Central memory CD8-positive, alpha-beta T cell (primary cell): ENCODE measurements around the gene TUBGCP6.
A peak's percentile ranks its signal among the peaks of the same experiment; 100 is the strongest.

Experiments
- ATAC-seq: fragments of 150-1000 bp; cut with Tn5 transposase; replicated peaks from 2 replicates; pipeline ENCODE4 v1.10.0; 2022; ENCODE audit warnings: mild to moderate bottlenecking, moderate FRiP score, moderate number of reproducible peaks; ENCODE audit not compliant: poor library complexity, severe bottlenecking; ENCODE audit errors: extremely low read depth
- DNase-seq, 2 donors: peaks; one replicate each; pipeline ENCODE4 v3.0.0; 2021; ENCODE audit warnings: low spot score in 2 of 2
- H3K27ac Mint-ChIP-seq: one replicate; pipeline ENCODE4 v1.8.0; 2022; ENCODE audit warnings: low read depth, mild to moderate bottlenecking, moderate library complexity, mixed read lengths
- H3K27me3 Mint-ChIP-seq: one replicate; pipeline ENCODE4 v1.8.0; 2022; ENCODE audit warnings: mixed read lengths
- H3K36me3 Mint-ChIP-seq: one replicate; pipeline ENCODE4 v1.8.0; 2022; ENCODE audit warnings: mild to moderate bottlenecking, moderate library complexity, mixed read lengths; ENCODE audit not compliant: insufficient read depth
- H3K4me1 Mint-ChIP-seq: one replicate; pipeline ENCODE4 v1.8.0; 2022; ENCODE audit warnings: mixed read lengths
- H3K4me3 Mint-ChIP-seq: one replicate; pipeline ENCODE4 v1.8.0; 2022; ENCODE audit warnings: mild to moderate bottlenecking, moderate library complexity, mixed read lengths
- H3K9me3 Mint-ChIP-seq: one replicate; pipeline ENCODE4 v1.8.0; 2022; ENCODE audit warnings: mixed read lengths

Gene TUBGCP6

GRCh38 chr22:50193621-50194020, 51.2 kb downstream of the TUBGCP6 start:
- no peaks in the 10 kb centered on the region for H3K9me3 Mint-ChIP-seq
- H3K36me3 Mint-ChIP-seq: peaks cover 36% of the 10 kb centered on the region
- DNase-seq: no peak
- no peaks in the 10 kb centered on the region for H3K27me3 Mint-ChIP-seq
- no peak overlapping the region for H3K27ac Mint-ChIP-seq
- ATAC-seq: no peak
- no peak overlapping the region for H3K4me3 Mint-ChIP-seq
- H3K4me1 Mint-ChIP-seq: peaks cover 30% of the 10 kb centered on the region

DNA sequence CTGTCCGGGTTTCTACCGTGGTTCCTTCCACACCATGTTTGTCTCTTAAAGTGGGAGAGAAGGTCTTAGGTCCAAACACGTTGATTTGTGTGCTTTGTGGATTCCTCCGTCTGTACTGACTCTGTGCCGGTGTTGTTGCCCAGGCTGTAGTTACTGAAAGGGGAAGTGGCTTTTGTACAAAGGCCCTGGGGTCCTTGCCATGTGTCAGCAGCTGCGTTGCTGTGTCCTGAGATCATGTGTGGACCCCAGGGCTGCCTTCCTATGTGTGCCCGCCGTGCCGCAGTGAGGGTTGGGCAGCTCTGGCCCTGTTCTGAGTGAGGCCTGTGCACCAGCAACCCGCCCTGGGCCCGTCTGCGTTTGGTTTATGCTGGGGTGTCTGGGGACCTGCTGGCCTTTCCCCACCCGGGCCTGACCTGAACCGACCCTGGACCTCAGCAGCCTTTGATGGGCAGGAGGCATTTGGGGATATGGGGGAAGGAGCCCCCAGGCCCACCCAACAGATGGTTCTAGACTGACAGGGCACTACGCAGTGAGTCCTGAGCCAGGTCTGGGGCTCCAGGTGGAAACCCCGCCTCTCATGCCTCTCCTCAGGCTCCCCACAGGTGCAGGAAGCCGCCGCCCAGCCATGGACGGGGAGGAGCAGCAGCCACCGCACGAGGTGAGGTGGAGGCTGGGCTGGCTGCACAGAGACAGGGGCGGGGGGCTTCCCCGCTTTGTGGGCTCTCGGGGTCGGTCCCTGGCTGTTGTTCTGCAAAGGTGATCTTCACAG, 52.2 kb downstream of the TUBGCP6 start:
- H3K4me1 Mint-ChIP-seq: peaks cover 32% of the 10 kb centered on the region
- H3K4me3 Mint-ChIP-seq: peak overlapping the region; percentile 89
- no peak for DNase-seq
- H3K27ac Mint-ChIP-seq: peak overlapping the region; percentile 97
- peaks cover 36% of the 10 kb centered on the region for H3K36me3 Mint-ChIP-seq
- no peaks in the 10 kb centered on the region for H3K9me3 Mint-ChIP-seq
- no peak for ATAC-seq
- no peaks in the 10 kb centered on the region for H3K27me3 Mint-ChIP-seq

GRCh38 chr22:50190941-50191741, 53.7 kb downstream of the TUBGCP6 start:
- Mint-ChIP-seq H3K27ac (peak overlapping the region; percentile 97), H3K9me3 (no peaks in the 10 kb centered on the region), H3K4me1 (peaks cover 43% of the 10 kb centered on the region), H3K36me3 (peaks cover 37% of the 10 kb centered on the region), H3K27me3 (no peaks in the 10 kb centered on the region), H3K4me3 (peak overlapping the region; percentile 89)
- ATAC-seq (peak; percentile 79), DNase-seq (peak; percentile 63 to 82)

DNA sequence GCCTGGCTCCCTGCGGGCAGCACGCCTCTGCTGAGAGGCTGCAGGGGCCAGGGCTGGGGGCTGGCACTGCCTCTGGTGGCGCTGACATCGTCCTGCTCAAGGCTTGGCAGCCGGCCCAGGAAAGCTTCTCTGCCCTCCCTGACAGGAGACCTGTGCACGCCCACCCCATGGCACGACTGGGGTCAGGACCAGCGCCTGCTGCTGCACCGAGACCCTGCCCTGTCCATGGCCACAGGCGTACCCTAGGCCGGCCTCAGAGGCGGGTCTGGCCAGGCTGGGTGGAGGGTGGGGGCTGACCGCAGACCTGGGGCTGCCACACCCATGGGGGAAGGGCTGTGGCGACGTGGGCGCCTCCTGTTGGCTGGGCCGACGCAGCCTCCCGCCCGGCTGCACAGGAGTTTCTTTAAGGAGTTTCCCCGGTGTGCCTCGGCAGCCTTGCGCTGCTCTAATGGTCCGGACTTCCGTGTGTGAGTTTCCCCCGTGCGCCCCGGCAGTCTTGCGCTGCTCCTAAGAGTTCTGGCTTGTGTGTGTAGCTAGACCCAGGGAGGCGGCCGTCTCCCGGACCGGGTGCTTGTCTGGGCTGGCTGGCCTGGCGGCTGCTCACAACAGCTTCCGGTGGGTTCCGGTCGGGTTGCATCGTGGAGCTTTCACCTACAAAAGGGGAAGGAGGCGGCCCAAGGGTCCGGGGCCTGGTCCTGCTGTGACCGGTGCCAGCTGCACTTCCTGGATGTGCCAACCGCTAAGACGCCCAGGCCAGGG, 54.5 kb downstream of the TUBGCP6 start:
- peak; percentile 70 to 80 for DNase-seq
- peak; percentile 38 for ATAC-seq
- peaks cover 36% of the 10 kb centered on the region for H3K36me3 Mint-ChIP-seq
- peaks cover 43% of the 10 kb centered on the region for H3K4me1 Mint-ChIP-seq
- peak overlapping the region; percentile 97 for H3K27ac Mint-ChIP-seq
- no peaks in the 10 kb centered on the region for H3K9me3 Mint-ChIP-seq
- peak overlapping the region; percentile 89 for H3K4me3 Mint-ChIP-seq
- no peaks in the 10 kb centered on the region for H3K27me3 Mint-ChIP-seq

DNA sequence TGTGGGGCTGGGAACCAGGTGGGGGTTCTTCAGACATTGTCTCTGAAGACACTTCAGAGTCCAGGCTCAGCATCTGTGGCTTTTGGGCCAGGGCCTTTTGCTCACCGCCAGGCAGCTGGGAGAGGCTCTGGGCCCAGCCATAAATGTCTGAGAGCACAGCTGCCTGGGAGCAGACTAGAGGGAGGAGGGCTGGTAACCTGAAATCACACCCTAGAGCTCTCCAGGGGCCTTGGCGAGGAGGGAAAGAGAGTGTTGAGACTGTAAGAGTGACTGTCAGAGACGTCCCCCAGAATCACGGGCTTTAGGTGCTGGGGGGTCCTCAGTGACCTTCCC, 55.0 kb downstream of the TUBGCP6 start:
- Mint-ChIP-seq H3K27ac (peak overlapping the region; percentile 97), H3K4me1 (peaks cover 44% of the 10 kb centered on the region), H3K27me3 (no peaks in the 10 kb centered on the region), H3K36me3 (peaks cover 35% of the 10 kb centered on the region), H3K9me3 (no peaks in the 10 kb centered on the region), H3K4me3 (peak overlapping the region; percentile 89)
- DNase-seq: no peak
- ATAC-seq: no peak

DNA sequence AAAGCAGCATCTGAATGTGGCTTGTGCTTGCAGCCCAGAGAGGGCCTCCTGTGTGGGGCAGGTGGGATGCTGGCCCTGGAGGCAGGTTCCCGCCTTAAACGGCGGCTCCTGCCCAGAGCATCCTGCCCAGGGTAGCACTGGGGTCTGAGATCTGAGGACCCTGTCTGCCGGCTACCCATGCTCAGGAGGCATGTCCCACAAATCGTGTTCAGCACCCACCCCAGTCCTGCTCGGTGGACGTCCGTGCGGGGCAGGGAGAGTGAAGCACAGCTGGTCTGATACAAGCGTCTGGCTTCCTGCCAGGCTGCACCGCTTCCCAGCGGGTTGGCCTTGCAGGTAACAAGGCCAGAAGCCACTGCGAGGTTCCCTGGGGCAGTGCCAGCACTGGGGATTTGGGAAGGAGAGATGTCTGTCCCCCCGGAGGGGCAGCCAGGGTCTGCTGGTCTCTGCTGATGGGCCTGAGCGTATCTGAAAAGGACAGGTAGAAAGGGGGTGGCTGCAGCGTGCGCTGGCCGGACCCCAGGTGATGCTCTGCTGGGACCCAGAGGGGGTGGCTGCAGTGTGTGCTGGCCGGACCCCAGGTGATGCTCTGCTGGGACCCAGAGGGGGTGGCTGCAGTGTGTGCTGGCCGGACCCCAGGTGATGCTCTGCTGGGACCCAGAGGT, 55.5 kb downstream of the TUBGCP6 start:
- ATAC-seq: no peak
- H3K4me1 Mint-ChIP-seq: peaks cover 48% of the 10 kb centered on the region
- H3K36me3 Mint-ChIP-seq: peaks cover 35% of the 10 kb centered on the region

DNA sequence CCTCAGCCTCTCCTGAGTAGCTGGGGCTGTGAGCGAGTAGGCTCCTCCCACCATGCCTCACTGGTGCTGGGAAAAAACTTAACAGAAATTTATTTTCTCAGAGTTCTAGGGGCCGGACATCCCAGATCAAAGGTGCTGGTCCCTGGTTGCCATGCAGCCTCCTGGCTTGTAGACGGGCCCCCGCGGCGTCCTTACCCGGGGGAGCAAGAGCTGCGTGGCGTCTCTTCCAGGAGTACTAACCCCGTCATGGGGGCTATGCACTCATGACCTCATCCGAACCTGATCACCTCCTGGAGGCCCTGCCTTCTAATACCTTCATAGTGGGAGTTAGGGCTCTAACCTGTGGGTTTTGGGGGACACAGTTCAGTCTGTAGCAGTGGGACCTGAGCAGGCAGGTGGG, 56.5 kb downstream of the TUBGCP6 start:
- Mint-ChIP-seq H3K36me3 (peaks cover 35% of the 10 kb centered on the region), H3K4me1 (peaks cover 48% of the 10 kb centered on the region), H3K4me3 (no peak overlapping the region), H3K27ac (no peak overlapping the region), H3K27me3 (no peaks in the 10 kb centered on the region), H3K9me3 (no peaks in the 10 kb centered on the region)
- ATAC-seq: no peak
- DNase-seq: no peak

More for the DNA sequence above, 55.5 kb downstream of the TUBGCP6 start:
- Mint-ChIP-seq H3K27ac (peak overlapping the region; percentile 97), H3K27me3 (no peaks in the 10 kb centered on the region), H3K9me3 (no peaks in the 10 kb centered on the region), H3K4me3 (peak overlapping the region; percentile 89)
- DNase-seq: no peak

- H3K27ac Mint-ChIP-seq: peak overlapping the region; percentile 96
- H3K4me1 Mint-ChIP-seq: peaks cover 39% of the 10 kb centered on the region
- no peaks in the 10 kb centered on the region for H3K9me3 Mint-ChIP-seq
- ATAC-seq (no peak), DNase-seq (no peak)
- no peaks in the 10 kb centered on the region for H3K27me3 Mint-ChIP-seq
- peaks cover 28% of the 10 kb centered on the region for H3K36me3 Mint-ChIP-seq
- H3K4me3 Mint-ChIP-seq: peak overlapping the region; percentile 93
Measured at GRCh38 chr22:50186761-50187523, 57.9 kb downstream of the TUBGCP6 start.

DNA sequence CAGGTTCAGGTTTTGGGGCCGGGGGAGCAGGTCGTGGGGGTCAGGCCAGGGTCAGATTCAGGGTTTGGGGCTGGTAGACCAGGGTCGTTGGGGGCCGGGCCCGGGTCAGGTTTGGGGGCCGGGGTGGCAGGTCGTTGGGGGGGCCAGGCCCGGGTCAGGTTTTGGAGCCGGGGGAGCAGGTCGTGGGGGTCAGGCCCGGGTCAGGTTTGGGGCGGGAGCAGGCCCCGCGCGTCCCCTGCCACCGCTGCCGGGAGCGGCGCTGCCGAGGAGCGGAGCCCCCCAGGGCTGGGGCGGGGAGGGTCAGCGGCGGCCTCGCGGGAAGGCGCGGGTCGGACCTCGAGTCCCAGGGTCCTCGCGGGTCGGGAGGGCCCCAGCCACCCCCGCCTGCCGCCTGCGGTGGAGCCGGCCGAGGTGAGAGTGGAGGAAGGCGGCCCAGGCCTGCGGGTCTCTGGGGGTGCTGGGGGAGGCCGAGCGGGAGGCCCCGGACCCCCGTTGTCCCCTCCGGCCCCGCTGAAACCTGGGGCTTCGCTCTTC, 58.6 kb downstream of the TUBGCP6 start:
- Mint-ChIP-seq H3K4me1 (peaks cover 32% of the 10 kb centered on the region), H3K27me3 (no peaks in the 10 kb centered on the region), H3K27ac (peak overlapping the region; percentile 96), H3K9me3 (no peaks in the 10 kb centered on the region), H3K4me3 (peak overlapping the region; percentile 93), H3K36me3 (peaks cover 23% of the 10 kb centered on the region)
- ATAC-seq (no peak), DNase-seq (no peak)

DNA sequence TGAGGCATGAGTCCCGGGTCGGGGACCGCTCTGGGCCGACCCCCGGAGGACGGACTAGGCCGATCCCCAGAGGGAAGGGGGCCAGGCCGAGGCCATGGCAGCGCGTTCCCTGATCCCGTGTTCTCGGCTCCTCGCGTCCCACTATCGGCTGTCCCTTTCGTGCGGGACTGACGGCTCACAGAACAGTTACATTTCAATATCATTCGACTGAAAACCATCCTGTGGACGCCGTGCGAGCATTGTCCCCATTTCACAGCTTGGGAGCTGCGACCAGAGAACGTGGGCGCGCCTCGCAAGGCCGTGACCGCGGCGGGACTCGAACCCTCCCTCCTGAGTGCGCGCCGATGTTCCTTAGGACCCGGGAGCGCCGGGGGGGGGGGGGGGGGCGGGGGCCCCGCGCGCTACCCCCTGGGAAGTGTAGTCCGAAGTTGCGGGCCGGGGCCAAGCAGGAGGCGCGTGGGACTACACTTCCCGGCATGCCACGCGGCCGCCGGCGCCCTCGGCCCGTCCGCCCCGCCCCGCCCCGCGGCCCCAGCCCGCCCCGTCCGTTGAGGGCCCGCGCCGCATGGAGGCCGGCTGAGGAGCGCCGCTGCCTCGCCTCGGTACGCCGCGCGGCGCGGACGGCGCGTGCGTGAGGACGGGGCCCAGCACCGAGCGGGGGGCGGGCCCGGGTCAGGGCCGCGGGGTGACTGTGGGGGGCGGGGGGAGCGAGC, 59.3 kb downstream of the TUBGCP6 start, which contains the start of gene TRABD:
Gene TRABD, plus strand, starts transcription at position 539 of the 713 bp plus-strand sequence. CDS start 7,148 bp downstream, outside the sequence.
- DNase-seq (peak; percentile 67 to 77), ATAC-seq (peak; percentile 74)
- Mint-ChIP-seq H3K27ac (peak within 1 kb of the TSS; percentile 96), H3K9me3 (no peaks in the 10 kb centered on the region), H3K36me3 (peaks cover 16% of the 10 kb centered on the region), H3K4me3 (peak within 1 kb of the TSS; percentile 93), H3K27me3 (no peaks in the 10 kb centered on the region), H3K4me1 (peaks cover 29% of the 10 kb centered on the region)

GRCh38 chr22:50184902-50185374, 59.9 kb downstream of the TUBGCP6 start:
- DNase-seq: no peak
- ATAC-seq: no peak
- Mint-ChIP-seq H3K27me3 (peaks cover 3% of the 10 kb centered on the region), H3K9me3 (no peaks in the 10 kb centered on the region), H3K4me1 (peaks cover 32% of the 10 kb centered on the region), H3K27ac (peak overlapping the region; percentile 71), H3K36me3 (peaks cover 12% of the 10 kb centered on the region), H3K4me3 (peak overlapping the region; percentile 93)
